ENCODE measurements around the gene SLC39A6.

DNA sequence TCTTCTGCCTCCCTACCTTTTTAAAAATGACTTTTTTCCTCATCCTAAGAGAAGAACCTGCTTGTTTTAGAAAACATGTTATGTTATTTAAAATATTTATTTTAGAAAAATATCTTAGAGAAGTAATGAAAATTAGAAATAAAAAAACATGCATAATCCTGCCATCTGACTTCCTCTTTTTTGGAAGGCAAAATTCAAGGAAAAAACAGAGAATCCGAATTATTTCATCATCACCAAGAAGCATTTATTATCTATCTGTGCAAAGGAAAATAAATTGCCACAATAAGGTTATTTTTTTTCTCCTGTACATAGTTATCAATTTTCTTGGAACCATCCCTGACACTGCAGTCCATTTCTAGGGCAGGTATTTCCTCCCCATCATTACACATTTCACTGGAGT is 14.4 kb downstream of the SLC39A6 start:
- TF ChIP-seq, protein P1, sequence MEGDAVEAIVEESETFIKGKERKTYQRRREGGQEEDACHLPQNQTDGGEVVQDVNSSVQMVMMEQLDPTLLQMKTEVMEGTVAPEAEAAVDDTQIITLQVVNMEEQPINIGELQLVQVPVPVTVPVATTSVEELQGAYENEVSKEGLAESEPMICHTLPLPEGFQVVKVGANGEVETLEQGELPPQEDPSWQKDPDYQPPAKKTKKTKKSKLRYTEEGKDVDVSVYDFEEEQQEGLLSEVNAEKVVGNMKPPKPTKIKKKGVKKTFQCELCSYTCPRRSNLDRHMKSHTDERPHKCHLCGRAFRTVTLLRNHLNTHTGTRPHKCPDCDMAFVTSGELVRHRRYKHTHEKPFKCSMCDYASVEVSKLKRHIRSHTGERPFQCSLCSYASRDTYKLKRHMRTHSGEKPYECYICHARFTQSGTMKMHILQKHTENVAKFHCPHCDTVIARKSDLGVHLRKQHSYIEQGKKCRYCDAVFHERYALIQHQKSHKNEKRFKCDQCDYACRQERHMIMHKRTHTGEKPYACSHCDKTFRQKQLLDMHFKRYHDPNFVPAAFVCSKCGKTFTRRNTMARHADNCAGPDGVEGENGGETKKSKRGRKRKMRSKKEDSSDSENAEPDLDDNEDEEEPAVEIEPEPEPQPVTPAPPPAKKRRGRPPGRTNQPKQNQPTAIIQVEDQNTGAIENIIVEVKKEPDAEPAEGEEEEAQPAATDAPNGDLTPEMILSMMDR (IDR thresholded peaks at IDR 0.05) = no peak
- TF ChIP-seq POLR2A (IDR thresholded peaks at IDR 0.05) = no peak

All from heart left ventricle (tissue), 13 donors.